Upper lobe of left lung (tissue), 4 donors: ENCODE data around the gene ZBTB14.

ENCODE experiments used
- CTCF ChIP-seq, 6 experiments: fragments of 450-650 bp in 4 of 6; fragments of 200-600 bp in 2 of 6; sonication (generic) in 2 of 6; IDR thresholded peaks; one replicate each; pipeline ENCODE4 v1.5.1; 2016 to 2019; ENCODE audit warnings: antibody characterized with exemption in 6 of 6
- EP300 ChIP-seq, 4 donors: sonication (generic); formaldehyde crosslinking; IDR thresholded peaks; one replicate each; pipeline ENCODE4 v1.5.1; 2017; ENCODE audit warnings: antibody characterized with exemption in 4 of 4, control low read depth in 2 of 4
- POLR2A ChIP-seq, 4 donors: fragments of 450-650 bp; IDR thresholded peaks; one replicate each; pipeline ENCODE4 v1.5.1; 2016 to 2017; ENCODE audit warnings: antibody characterized with exemption in 4 of 4, mild to moderate bottlenecking in 2 of 4
- POLR2AphosphoS5 ChIP-seq, 2 donors: sonication (generic); formaldehyde crosslinking; IDR thresholded peaks; one replicate each; pipeline ENCODE4 v1.5.1; 2017; ENCODE audit warnings: antibody characterized with exemption in 2 of 2

DNA sequence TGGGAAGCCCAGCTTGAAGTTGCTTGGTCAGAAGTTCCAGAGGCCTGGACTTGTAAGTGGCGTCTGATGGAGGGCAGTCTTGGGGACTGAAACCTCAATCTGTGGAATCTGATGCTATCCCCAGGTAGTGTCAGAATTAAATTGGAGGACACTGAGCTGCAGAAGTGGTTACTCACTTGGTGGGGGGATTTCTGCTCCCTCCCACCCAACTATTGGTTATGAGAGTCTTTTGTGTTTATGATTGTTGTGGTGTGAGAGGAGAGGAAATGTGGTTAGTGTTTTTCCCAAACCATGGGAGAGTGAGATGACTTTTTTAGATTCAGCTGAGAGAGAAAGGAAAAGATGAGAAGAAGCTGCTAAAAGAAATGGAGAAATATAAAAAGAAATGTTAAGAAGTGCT is 12.8 kb downstream of the ZBTB14 start:
- TF ChIP-seq CTCF (IDR thresholded peaks at IDR 0.05) (no peak), EP300 (IDR thresholded peaks at IDR 0.05) (no peak), POLR2AphosphoS5 (IDR thresholded peaks at IDR 0.05) (no peak), POLR2A (IDR thresholded peaks at IDR 0.05) (no peak)
